Body of pancreas (tissue), 4 donors: ENCODE measurements around the gene TRPM2.

ENCODE experiments used
- POLR2A ChIP-seq, 3 donors: fragments of 450-650 bp; IDR thresholded peaks; one replicate each; pipeline ENCODE4 v1.6.1; 2016; ENCODE audit warnings: antibody characterized with exemption in 3 of 3, mild to moderate bottlenecking in 2 of 3
- TF ChIP-seq, protein P1 (sequence below), 7 experiments: fragments of 450-650 bp in 4 of 7; fragments of 200-600 bp in 3 of 7; sonication (generic) in 3 of 7; IDR thresholded peaks; one replicate each; pipeline ENCODE4 v1.5.1; 2016 to 2019; ENCODE audit warnings: antibody characterized with exemption in 7 of 7

DNA sequence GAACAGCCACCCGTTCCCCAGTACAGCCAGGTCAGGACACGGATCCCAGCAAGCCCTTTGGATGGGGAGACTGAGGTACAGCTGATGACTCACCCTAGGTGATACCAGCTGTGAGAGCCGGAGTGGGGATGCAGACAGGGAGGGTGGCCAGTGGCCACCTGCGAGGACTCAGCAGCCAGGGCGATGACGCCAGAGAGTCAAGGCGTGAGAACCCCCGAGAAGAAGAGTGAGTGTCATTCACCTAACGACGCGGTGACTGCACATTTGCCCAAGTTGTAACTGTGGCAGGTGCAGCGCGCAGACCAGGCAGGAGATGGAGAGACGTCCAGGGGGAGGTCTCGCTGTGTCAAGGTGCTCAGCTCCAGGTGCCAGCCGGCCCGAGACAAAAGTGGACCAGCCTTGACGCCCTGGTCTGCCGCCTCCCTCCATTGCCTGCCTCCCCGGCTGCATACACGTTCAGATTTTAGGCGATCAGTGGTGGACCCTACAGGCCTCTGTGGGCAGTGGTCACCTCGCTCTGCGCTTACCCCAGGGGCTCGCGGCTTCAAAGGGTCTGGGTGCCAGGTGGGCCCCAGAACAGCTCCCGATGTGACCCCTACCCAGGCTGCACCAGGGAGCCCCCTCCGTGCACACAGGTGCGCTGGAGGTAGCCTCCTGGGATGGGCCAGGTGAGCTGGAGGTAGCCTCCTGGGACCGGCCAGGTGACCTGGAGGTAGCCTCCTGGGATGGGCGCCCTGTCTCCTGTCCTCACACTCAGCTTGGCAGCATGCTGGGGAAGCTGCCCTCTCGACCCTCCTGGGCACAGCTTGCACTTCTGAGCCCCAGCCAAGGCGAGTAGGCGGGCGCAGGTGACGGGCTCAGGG is 113.8 kb downstream of the TRPM2 start:
- TF ChIP-seq POLR2A (IDR thresholded peaks at IDR 0.05), result no peak
- TF ChIP-seq, protein P1, sequence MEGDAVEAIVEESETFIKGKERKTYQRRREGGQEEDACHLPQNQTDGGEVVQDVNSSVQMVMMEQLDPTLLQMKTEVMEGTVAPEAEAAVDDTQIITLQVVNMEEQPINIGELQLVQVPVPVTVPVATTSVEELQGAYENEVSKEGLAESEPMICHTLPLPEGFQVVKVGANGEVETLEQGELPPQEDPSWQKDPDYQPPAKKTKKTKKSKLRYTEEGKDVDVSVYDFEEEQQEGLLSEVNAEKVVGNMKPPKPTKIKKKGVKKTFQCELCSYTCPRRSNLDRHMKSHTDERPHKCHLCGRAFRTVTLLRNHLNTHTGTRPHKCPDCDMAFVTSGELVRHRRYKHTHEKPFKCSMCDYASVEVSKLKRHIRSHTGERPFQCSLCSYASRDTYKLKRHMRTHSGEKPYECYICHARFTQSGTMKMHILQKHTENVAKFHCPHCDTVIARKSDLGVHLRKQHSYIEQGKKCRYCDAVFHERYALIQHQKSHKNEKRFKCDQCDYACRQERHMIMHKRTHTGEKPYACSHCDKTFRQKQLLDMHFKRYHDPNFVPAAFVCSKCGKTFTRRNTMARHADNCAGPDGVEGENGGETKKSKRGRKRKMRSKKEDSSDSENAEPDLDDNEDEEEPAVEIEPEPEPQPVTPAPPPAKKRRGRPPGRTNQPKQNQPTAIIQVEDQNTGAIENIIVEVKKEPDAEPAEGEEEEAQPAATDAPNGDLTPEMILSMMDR (IDR thresholded peaks at IDR 0.05), result no peak
